Fibroblast of the aortic adventitia (primary cell): Measurements from ENCODE around the gene KCNIP3. TPM values are rescaled to one million over a fixed set of nuclear protein-coding genes. Genes with fewer than 3 reads are reported as not detected.

Experiments
- DNase-seq: peaks from one replicate; pipeline ENCODE4 v3.0.0-alpha.2; 2010; ENCODE audit warnings: low read depth
- H3K4me3 ChIP-seq: 2 replicates; pipeline ENCODE4 v1.5.1; 2011; ENCODE audit warnings: low read depth, mild to moderate bottlenecking, control low read depth, low read length, moderate library complexity
- total RNA-seq: library from RNA; depleted of rRNA; stranded (reverse); fragments of >200 nt; gene quantifications from 2 replicates; pipeline ENCODE4 v1.2.3, GENCODE V29; 2012; ENCODE audit warnings: low replicate concordance
- TF ChIP-seq, protein P1 (sequence below): IDR thresholded peaks from 2 replicates; pipeline ENCODE4 v1.5.1; 2011; ENCODE audit warnings: mild to moderate bottlenecking, low read length, control low read depth, inconsistent platforms; ENCODE audit not compliant: insufficient read depth

The KCNIP3 gene
- total RNA-seq, 1 donor = 2.9 TPM

DNA sequence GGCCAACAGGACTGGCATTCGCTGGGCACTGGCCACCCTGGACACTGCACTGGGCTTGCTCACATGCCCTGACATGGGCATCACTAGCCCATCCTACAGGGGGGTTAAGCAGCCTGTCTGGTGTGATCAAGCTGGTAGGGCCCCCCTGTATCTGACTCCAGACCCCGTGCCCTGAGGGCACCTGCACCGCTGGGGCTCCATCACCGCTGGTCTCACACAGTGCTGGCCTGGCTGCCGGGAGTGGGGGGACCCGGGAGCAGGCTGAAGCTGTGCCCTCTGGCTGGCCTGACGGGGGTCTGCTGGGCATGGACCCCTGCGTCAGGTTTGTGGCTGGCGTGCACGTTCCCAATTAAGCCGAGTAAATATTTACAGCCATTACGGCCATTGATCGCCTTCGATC lies 32.3 kb downstream of the KCNIP3 start:
- TF ChIP-seq, protein P1, sequence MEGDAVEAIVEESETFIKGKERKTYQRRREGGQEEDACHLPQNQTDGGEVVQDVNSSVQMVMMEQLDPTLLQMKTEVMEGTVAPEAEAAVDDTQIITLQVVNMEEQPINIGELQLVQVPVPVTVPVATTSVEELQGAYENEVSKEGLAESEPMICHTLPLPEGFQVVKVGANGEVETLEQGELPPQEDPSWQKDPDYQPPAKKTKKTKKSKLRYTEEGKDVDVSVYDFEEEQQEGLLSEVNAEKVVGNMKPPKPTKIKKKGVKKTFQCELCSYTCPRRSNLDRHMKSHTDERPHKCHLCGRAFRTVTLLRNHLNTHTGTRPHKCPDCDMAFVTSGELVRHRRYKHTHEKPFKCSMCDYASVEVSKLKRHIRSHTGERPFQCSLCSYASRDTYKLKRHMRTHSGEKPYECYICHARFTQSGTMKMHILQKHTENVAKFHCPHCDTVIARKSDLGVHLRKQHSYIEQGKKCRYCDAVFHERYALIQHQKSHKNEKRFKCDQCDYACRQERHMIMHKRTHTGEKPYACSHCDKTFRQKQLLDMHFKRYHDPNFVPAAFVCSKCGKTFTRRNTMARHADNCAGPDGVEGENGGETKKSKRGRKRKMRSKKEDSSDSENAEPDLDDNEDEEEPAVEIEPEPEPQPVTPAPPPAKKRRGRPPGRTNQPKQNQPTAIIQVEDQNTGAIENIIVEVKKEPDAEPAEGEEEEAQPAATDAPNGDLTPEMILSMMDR = no peak
- no peak overlapping the region for H3K4me3 ChIP-seq
- no peak for DNase-seq

DNA sequence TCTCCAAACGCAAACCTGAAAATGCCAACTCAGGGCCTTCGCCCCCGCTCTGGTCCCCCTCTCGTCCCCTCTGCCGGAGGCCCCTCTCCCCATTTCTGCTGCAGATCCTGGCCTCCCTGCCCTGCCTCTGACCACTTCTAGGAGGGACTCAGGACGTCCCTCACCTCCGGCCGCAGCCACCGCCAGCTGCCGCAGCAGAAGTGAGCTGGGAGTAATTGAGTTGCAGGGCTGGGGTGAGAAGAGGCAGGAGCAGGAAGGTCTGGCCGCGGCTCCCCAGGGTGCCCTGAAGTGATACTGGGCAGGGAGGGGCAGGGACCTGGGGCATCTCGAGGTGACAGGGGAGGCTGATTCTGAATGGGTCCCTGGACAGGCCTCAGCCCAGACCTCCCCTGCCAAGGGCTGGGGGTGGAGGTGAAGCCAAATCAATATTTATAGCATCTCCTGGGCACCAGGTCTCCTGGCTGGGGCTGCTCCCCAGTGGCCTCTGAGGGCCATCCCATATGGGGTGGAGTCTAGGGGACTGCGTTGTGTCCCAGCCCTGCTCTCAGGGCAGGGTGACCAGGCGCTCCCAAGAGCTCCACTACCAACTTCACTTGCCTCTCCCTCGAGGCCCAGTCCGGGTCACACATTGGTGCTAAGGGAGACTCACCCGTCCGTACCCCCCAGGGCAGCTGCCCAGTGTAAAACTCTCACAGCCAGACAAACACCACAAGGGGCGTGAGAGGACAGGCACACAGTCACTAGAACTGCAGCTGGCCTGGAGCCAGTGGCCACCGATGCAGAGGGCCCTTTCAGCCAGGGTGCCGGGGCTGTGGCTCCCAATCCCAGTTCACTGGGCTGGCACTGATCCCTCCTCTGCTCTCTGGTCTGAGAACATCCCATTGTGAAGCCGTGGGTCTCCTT lies 33.0 kb downstream of the KCNIP3 start:
- H3K4me3 ChIP-seq = no peak overlapping the region
- no peak for DNase-seq
- TF ChIP-seq, protein P1 = no peak

DNA sequence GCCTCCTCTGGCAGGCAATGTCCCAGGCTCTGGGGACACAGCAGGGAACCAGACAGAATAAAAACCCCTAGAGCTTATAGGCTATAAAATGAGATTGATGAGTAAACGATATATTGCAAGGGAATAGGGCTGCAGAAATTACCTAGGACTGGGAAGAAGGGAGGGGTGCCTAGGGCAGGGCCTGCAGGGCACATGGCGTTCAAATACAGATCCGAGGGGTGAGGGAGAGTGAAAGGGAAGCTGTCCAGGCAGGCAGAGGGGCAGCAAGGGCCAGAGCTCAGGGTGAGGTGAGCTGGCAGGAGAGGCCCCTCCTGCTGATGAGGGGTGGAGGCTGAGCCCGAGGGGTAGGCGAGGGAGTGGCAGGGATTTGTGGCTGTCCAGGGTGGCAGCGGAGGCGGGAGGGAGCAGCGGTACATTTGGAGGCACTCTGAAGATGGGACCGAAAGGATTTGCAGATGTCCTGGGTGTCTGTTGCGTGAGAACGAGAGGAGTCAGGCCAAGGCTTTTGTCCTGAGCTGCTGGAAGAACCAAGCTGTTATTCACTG lies 33.7 kb downstream of the KCNIP3 start:
- TF ChIP-seq, protein P1 = no peak
- no peak for DNase-seq

DNA sequence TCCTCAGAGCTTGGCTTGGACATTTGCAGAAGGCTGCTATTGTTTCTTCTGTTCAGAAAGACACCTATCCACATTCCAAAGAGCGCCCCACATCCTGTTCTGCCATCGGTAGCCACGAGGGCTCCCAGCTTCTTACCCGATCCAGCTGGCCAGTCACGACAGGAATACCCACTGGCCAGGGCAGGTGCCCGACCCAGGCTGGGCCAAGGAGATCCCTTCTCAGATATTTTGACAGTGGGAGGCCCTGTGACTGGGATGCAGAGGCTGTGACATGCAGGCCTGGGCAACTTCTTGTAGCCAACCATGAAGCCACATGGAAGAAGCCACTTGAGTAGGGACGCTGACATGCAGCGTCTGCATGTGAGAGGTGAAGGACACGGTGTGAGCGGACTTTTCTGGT lies 34.5 kb downstream of the KCNIP3 start:
- TF ChIP-seq, protein P1 = no peak
- no peak overlapping the region for H3K4me3 ChIP-seq
- no peak for DNase-seq

More for the DNA sequence above, 33.7 kb downstream of the KCNIP3 start:
- no peak overlapping the region for H3K4me3 ChIP-seq

DNA sequence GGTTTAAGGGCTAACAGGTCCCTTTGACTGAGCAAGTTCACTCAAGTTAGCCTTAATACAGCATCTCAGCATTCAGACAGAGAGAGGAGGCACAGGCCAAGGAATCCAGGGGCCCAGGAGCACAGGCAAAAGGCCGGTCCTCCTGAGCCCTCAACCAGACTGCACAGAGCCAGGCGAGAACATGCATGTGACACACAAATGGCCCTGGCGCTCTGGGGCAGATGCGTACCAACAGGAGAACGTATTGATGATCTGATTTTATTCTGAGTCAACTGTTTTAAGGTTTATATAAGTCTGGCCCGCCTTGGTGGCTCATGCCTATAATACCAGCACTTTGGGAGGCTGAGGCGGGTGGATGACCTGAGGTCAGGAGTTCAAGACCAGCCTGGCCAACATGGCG lies 34.9 kb downstream of the KCNIP3 start:
- H3K4me3 ChIP-seq = no peak overlapping the region
- TF ChIP-seq, protein P1 = no peak
- DNase-seq = no peak

DNA sequence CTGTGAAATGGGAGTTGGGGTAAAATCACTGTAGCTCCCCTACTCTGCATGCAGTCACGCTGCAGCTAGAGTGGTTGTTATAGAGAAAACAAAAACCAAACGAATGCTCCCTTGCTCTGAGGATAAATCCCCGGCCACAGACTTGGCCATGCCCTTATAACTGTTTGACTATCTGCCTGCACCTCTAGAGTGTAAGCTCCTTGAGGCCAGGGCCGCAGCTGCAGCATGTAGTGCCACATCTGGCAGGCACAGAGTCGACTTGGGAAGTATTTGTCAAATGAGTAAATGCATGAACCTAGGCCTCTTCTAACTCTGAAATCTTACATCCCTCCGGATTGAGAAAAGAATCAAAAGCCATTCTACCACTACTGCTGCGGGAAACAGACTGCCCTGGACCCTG lies 35.9 kb downstream of the KCNIP3 start:
- no peak for DNase-seq
- TF ChIP-seq, protein P1 = no peak
- H3K4me3 ChIP-seq = no peak overlapping the region
